OCI-LY7 (cell line): Measurements from ENCODE around the gene CHD1.

Experiments
- CTCF ChIP-seq: fragments of 200-600 bp; sonication (generic); conservative IDR thresholded peaks from 2 replicates; pipeline ENCODE4 v1.5.1; 2014; ENCODE audit warnings: mild to moderate bottlenecking, antibody characterized with exemption, low read length, moderate library complexity, mixed read lengths
- EZH2phosphoT487 ChIP-seq: fragments of 200-600 bp; sonication (generic); IDR thresholded peaks from 2 replicates; pipeline ENCODE4 v1.6.1; 2018; ENCODE audit warnings: low read depth, borderline replicate concordance, mild to moderate bottlenecking, mixed run types, antibody characterized with exemption, low read length, moderate library complexity, mixed read lengths

- TF ChIP-seq CTCF (no peak), EZH2phosphoT487 (no peak)
Observed at GRCh38 chr5:98938464-98938863, 9.7 kb upstream of the CHD1 start.
